Measurements from ENCODE around the gene FBXL13.
"Not testable (repeated sequence)": the region's sequence is repeated elsewhere in the genome, so short reads cannot be mapped to it uniquely, and the experiment has no call there.

Gene FBXL13

GRCh38 chr7:102991540-102992214 is 82.9 kb downstream of the FBXL13 start:
- Mint-ChIP-seq H3K4me1 (ENCODE audit: low read depth) (peaks cover 6% of the 10 kb centered on the region), H3K27ac (no peak overlapping the region), H3K9me3 (no peaks in the 10 kb centered on the region), H3K36me3 (ENCODE audit: low read depth) (no peaks in the 10 kb centered on the region), H3K27me3 (ENCODE audit: low read depth) (no peaks in the 10 kb centered on the region), H3K4me3 (no peak overlapping the region)

- no peaks in the 10 kb centered on the region for H3K36me3 Mint-ChIP-seq (ENCODE audit: low read depth)
- no peak overlapping the region for H3K4me3 Mint-ChIP-seq
- H3K27ac Mint-ChIP-seq, result no peak overlapping the region
- no peaks in the 10 kb centered on the region for H3K27me3 Mint-ChIP-seq (ENCODE audit: low read depth)
- H3K4me1 Mint-ChIP-seq (ENCODE audit: low read depth), result peaks cover 6% of the 10 kb centered on the region
- H3K9me3 Mint-ChIP-seq, result no peaks in the 10 kb centered on the region
Observed at GRCh38 chr7:102991077-102991539, 83.5 kb downstream of the FBXL13 start.

GRCh38 chr7:102990642-102991041 is 84.0 kb downstream of the FBXL13 start:
- Mint-ChIP-seq H3K36me3 (ENCODE audit: low read depth) (no peaks in the 10 kb centered on the region), H3K9me3 (no peaks in the 10 kb centered on the region), H3K4me3 (no peak overlapping the region)

GRCh38 chr7:102988631-102989560 is 85.7 kb downstream of the FBXL13 start:
- Mint-ChIP-seq H3K4me3 (no peak overlapping the region), H3K27me3 (ENCODE audit: low read depth) (no peaks in the 10 kb centered on the region), H3K27ac (no peak overlapping the region), H3K9me3 (no peaks in the 10 kb centered on the region), H3K36me3 (ENCODE audit: low read depth) (no peaks in the 10 kb centered on the region), H3K4me1 (ENCODE audit: low read depth) (peaks cover 6% of the 10 kb centered on the region)

More at GRCh38 chr7:102990642-102991041, 84.0 kb downstream of the FBXL13 start:
- Mint-ChIP-seq H3K4me1 (ENCODE audit: low read depth) (peaks cover 6% of the 10 kb centered on the region), H3K27ac (no peak overlapping the region), H3K27me3 (ENCODE audit: low read depth) (no peaks in the 10 kb centered on the region)

- H3K27me3 Mint-ChIP-seq (ENCODE audit: low read depth), result no peaks in the 10 kb centered on the region
- no peak overlapping the region for H3K27ac Mint-ChIP-seq
- no peaks in the 10 kb centered on the region for H3K9me3 Mint-ChIP-seq
- H3K4me1 Mint-ChIP-seq (ENCODE audit: low read depth), result peaks cover 5% of the 10 kb centered on the region
- H3K36me3 Mint-ChIP-seq (ENCODE audit: low read depth), result no peaks in the 10 kb centered on the region
- no peak overlapping the region for H3K4me3 Mint-ChIP-seq
Observed at GRCh38 chr7:102988088-102988487, 86.5 kb downstream of the FBXL13 start.

GRCh38 chr7:102985176-102985783 is 89.3 kb downstream of the FBXL13 start:
- H3K27ac Mint-ChIP-seq, result no peak overlapping the region
- no peaks in the 10 kb centered on the region for H3K36me3 Mint-ChIP-seq (ENCODE audit: low read depth)

GRCh38 chr7:102983602-102984001 is 91.0 kb downstream of the FBXL13 start:
- no peaks in the 10 kb centered on the region for H3K36me3 Mint-ChIP-seq (ENCODE audit: low read depth)

More at GRCh38 chr7:102985176-102985783, 89.3 kb downstream of the FBXL13 start:
- Mint-ChIP-seq H3K27me3 (ENCODE audit: low read depth) (no peaks in the 10 kb centered on the region), H3K9me3 (no peaks in the 10 kb centered on the region), H3K4me1 (ENCODE audit: low read depth) (peaks cover 5% of the 10 kb centered on the region), H3K4me3 (no peak overlapping the region)

GRCh38 chr7:102982235-102982634 is 92.4 kb downstream of the FBXL13 start:
- Mint-ChIP-seq H3K27me3 (ENCODE audit: low read depth) (no peaks in the 10 kb centered on the region), H3K9me3 (no peaks in the 10 kb centered on the region)

More at GRCh38 chr7:102983602-102984001, 91.0 kb downstream of the FBXL13 start:
- Mint-ChIP-seq H3K4me3 (no peak overlapping the region), H3K27me3 (ENCODE audit: low read depth) (no peaks in the 10 kb centered on the region), H3K9me3 (no peaks in the 10 kb centered on the region), H3K27ac (no peak overlapping the region), H3K4me1 (ENCODE audit: low read depth) (no peaks in the 10 kb centered on the region)

GRCh38 chr7:102981451-102981850 is 93.1 kb downstream of the FBXL13 start:
- Mint-ChIP-seq H3K36me3 (ENCODE audit: low read depth) (no peaks in the 10 kb centered on the region), H3K4me1 (ENCODE audit: low read depth) (no peaks in the 10 kb centered on the region), H3K9me3 (no peaks in the 10 kb centered on the region), H3K27ac (no peak overlapping the region), H3K4me3 (no peak overlapping the region), H3K27me3 (ENCODE audit: low read depth) (no peaks in the 10 kb centered on the region)

More at GRCh38 chr7:102982235-102982634, 92.4 kb downstream of the FBXL13 start:
- H3K4me1 Mint-ChIP-seq (ENCODE audit: low read depth), result no peaks in the 10 kb centered on the region
- H3K36me3 Mint-ChIP-seq (ENCODE audit: low read depth), result no peaks in the 10 kb centered on the region
- no peak overlapping the region for H3K27ac Mint-ChIP-seq
- H3K4me3 Mint-ChIP-seq, result no peak overlapping the region

- Mint-ChIP-seq H3K36me3 (ENCODE audit: low read depth) (no peaks in the 10 kb centered on the region), H3K4me1 (ENCODE audit: low read depth) (no peaks in the 10 kb centered on the region), H3K4me3 (no peak overlapping the region), H3K27ac (no peak overlapping the region), H3K9me3 (no peaks in the 10 kb centered on the region), H3K27me3 (ENCODE audit: low read depth) (no peaks in the 10 kb centered on the region)
Observed at GRCh38 chr7:102979670-102980069, 94.9 kb downstream of the FBXL13 start.

GRCh38 chr7:102978284-102978683 is 96.3 kb downstream of the FBXL13 start:
- Mint-ChIP-seq H3K4me1 (ENCODE audit: low read depth) (no peaks in the 10 kb centered on the region), H3K9me3 (no peaks in the 10 kb centered on the region), H3K36me3 (ENCODE audit: low read depth) (no peaks in the 10 kb centered on the region)

GRCh38 chr7:102977586-102977985 is 97.0 kb downstream of the FBXL13 start:
- not testable (repeated sequence) for H3K27me3 Mint-ChIP-seq (ENCODE audit: low read depth); H3K27ac Mint-ChIP-seq; H3K36me3 Mint-ChIP-seq (ENCODE audit: low read depth); H3K4me3 Mint-ChIP-seq; H3K9me3 Mint-ChIP-seq; H3K4me1 Mint-ChIP-seq (ENCODE audit: low read depth)

More at GRCh38 chr7:102978284-102978683, 96.3 kb downstream of the FBXL13 start:
- no peaks in the 10 kb centered on the region for H3K27me3 Mint-ChIP-seq (ENCODE audit: low read depth)
- H3K27ac Mint-ChIP-seq, result no peak overlapping the region
- no peak overlapping the region for H3K4me3 Mint-ChIP-seq

- H3K36me3 Mint-ChIP-seq (ENCODE audit: low read depth), result no peaks in the 10 kb centered on the region
Observed at GRCh38 chr7:102976493-102976892, 98.1 kb downstream of the FBXL13 start.

GRCh38 chr7:102975854-102976253 is 98.7 kb downstream of the FBXL13 start:
- no peak overlapping the region for H3K27ac Mint-ChIP-seq
- no peaks in the 10 kb centered on the region for H3K36me3 Mint-ChIP-seq (ENCODE audit: low read depth)
- H3K4me1 Mint-ChIP-seq (ENCODE audit: low read depth), result no peaks in the 10 kb centered on the region
- H3K9me3 Mint-ChIP-seq, result no peaks in the 10 kb centered on the region
- H3K27me3 Mint-ChIP-seq (ENCODE audit: low read depth), result no peaks in the 10 kb centered on the region
- H3K4me3 Mint-ChIP-seq, result no peak overlapping the region

More at GRCh38 chr7:102976493-102976892, 98.1 kb downstream of the FBXL13 start:
- Mint-ChIP-seq H3K9me3 (no peaks in the 10 kb centered on the region), H3K27me3 (ENCODE audit: low read depth) (no peaks in the 10 kb centered on the region), H3K4me1 (ENCODE audit: low read depth) (no peaks in the 10 kb centered on the region), H3K27ac (no peak overlapping the region), H3K4me3 (no peak overlapping the region)
